HG03159 (cell line): ENCODE data around the gene KCNE2.
A peak's percentile ranks its signal among the peaks of the same experiment; 100 is the strongest.

Experiments
- ATAC-seq: cut with Tn5 transposase; IDR thresholded peaks from one replicate; pipeline ENCODE4 v1.9.1; 2021; ENCODE audit warnings: mild to moderate bottlenecking, moderate library complexity; ENCODE audit not compliant: unreplicated experiment

KCNE2 gene, protein sequence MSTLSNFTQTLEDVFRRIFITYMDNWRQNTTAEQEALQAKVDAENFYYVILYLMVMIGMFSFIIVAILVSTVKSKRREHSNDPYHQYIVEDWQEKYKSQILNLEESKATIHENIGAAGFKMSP

GRCh38 chr21:34363733-34364132 is at the start of gene KCNE2:
KCNE2 (plus strand) TSS chr21:34364006; CDS start chr21:34370479, 6,473 bp downstream.
- ATAC-seq: no peak

DNA sequence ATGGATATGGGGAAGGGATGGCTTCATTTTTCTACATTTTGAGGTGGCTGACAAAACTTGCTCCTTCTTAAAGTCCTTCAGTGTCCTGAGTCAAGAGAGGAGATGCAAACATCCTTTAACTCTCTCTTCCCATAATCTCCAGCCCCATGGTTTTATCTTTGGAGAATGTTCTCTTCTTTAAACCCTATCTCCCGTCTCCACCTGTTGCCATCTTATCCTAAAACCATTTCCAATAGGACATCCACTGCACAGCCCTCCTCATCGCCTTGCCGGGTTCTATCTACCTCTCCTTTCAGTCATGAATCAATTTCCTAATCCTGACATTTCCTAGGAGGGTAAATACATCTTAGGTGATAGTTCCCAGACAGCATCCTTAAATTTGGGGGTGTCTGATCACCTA is 44.2 kb upstream of the KCNE2 start:
- ATAC-seq: no peak

- ATAC-seq: no peak
Observed at GRCh38 chr21:34320011-34320410, 43.8 kb upstream of the KCNE2 start.

- no peak for ATAC-seq
Observed at GRCh38 chr21:34330055-34330454, 33.8 kb upstream of the KCNE2 start.

- ATAC-seq: no peak
Observed at GRCh38 chr21:34331726-34332125, 32.1 kb upstream of the KCNE2 start.

GRCh38 chr21:34332347-34332746 is 31.5 kb upstream of the KCNE2 start:
- no peak for ATAC-seq

DNA sequence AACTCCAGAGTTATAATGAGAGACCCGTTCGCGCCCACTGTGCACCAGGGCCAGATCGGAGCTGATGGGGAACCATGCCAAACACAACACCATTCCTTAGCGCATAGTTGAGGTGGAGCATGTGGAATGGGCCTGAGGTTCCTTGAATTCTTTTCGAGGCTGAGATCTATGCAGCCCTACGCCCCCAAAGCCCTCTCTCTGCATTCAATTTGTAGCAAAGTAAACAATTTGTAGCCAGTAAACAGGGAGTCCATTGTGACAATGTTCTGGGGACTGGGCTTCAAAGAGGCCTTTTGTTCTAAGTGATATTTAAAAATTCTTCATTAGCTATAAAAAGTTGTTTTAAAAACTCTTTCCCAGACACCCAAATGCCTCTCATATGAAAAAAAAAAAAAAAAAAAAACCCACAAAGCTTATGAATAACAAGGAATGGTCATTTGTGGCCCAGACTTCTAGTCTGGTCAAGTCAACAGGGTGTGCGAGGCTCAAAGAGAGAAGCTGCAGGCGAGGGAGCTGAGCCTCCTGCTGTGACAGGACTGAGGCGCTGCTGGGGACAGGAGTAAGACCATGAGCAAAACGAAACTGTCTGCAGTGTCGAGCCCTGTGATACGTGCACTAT is 30.6 kb upstream of the KCNE2 start:
- no peak for ATAC-seq

GRCh38 chr21:34335316-34335715 is 28.5 kb upstream of the KCNE2 start:
- ATAC-seq: no peak

DNA sequence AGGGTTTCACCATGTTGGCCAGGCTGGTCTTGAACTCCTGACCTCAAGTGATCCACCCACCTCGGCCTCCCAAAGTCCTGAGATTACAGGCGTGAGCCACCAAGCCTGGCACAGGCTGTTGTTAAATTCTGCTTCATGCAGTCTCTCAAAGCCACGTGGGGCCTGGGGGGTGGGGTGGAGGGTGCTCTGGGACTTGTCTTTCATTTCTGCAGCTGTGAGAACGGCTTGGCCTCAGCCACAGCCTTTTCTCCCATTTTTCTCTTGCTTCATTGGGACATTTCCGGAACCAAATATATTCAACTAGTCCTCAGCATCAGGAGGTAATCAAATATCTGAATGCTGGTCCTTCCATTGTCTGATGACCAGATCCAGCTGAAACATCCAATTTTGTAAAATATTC is 27.6 kb upstream of the KCNE2 start:
- ATAC-seq: no peak

- ATAC-seq: no peak
Observed at GRCh38 chr21:34336756-34337391, 26.9 kb upstream of the KCNE2 start.

GRCh38 chr21:34337741-34338140 is 26.1 kb upstream of the KCNE2 start:
- no peak for ATAC-seq

DNA sequence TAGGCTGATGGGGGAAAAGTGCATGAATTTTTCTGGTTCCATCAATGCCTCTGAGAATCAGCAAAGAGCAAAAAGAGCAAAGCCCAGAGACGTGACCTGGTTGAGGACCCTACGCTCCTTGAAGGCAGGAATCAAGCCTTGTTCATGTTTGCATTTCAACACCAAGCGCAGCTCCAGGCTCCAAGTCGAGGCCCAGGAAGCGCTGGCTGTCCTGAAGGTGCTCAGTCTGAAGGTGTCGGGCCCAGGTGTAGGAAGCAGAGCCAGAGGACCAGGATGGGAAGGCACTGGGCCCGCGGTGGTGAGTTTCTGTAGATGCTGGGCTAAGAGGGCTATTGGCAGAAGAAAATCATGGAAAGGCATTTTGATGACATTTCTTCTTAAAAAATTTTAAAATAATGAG is 25.6 kb upstream of the KCNE2 start:
- ATAC-seq: no peak

DNA sequence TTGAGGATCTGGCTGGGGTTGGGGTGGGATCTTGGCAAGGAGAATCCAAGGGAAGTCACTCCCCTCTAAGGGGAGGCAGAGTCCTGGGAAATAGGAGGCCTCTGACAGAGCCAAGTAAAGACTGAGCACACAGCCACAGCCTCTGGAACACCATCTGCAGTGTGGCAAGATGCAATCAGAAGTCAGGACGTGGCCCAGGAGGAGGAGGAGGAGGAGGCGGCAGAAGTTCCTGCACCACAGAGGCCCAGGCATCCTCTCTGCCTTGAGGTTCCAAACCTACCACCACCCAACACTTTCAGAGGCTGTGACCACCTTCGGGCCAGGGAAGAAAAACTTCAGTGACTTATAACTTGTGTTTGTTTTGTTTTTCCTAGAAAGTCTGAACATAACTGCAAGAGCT is 23.7 kb upstream of the KCNE2 start:
- ATAC-seq: no peak

GRCh38 chr21:34342476-34342875 is 21.3 kb upstream of the KCNE2 start:
- no peak for ATAC-seq

- ATAC-seq: no peak
Observed at GRCh38 chr21:34343347-34343746, 20.5 kb upstream of the KCNE2 start.

- ATAC-seq: no peak
Observed at GRCh38 chr21:34343838-34344381, 19.9 kb upstream of the KCNE2 start.

DNA sequence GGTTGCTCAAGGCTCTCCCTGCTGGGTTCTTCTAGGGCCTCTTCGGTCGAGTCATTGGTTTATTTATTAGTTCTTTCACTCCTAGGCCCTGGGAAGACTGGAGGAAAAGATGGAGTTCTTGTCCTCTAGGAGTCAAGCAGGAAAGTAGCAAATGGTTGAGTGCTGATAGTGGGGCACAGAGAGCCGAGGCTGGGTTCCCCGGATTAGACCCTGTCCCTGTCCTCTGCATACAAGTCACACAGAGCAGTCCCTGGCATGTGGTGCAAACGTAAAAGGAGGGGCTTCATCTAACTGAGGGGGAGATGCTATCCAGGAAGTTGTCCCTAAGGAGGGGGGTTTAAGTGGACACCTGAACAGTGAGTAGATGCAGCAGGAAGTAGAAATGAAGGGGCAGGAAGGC is 19.2 kb upstream of the KCNE2 start:
- no peak for ATAC-seq

DNA sequence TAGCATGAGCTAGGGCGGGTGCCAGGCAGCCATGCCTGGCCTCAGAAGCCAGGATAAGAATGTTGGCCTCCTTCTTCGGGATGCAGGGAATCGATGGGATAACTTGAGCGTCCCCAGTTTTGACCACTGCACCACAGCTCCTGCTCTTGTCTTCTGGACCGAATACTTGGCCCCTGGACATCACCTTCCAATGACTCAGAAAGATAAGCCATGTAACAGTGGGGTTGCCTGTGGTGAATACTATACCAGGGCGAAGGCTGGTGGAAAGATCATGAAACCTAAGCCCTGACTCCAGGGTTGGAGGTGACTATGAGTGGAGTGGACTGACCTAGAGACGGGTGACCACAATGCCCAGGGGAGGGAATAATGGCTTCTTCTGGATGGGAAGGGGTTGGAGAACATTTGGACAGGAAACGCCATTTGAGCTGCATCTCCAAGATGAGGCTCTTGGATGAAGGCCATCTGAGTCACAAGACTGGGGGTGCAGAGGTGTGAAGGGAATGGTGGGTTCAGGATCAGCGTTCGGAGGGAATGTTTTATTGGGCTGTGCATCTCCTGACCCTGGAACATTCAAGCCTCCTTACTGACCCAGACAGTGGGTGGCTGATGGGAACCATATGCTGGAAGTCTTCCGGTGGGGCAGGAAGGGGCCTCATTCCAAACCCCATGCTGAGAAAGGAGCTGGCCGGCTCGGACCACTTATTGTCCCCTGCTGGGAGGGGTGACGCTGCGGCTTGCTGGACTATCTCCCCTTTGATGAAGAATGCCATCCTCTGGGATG is 18.5 kb upstream of the KCNE2 start:
- no peak for ATAC-seq

DNA sequence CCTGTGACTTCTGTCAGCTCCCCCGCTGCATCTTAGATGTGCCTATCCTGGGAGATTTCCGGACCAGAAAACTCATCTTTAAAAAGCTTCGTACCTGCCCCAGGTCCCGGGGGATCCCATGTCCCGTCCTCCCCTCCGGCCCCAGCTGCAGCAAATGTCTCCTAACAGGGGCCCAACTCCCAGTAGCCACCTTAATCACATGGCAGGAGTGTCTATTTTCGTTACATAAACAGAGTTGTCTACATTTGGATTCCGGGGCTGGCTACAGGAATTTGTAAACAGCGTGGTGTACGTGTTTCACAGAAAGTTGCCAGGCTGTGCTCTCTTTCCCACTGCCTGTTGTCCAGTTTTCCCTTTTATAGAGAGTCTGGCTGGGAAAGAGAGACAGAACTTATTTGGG is 17.9 kb upstream of the KCNE2 start:
- ATAC-seq: no peak

- ATAC-seq: no peak
Observed at GRCh38 chr21:34348890-34349519, 14.8 kb upstream of the KCNE2 start.

GRCh38 chr21:34351786-34352241 is 12.0 kb upstream of the KCNE2 start:
- ATAC-seq: peak; percentile 77
